GM23338 (cell line): ENCODE measurements around the gene FAM47E.

Experiments used
- CREB1 ChIP-seq: fragments of 250-450 bp; sonication (Bioruptor Pico); IDR thresholded peaks from 2 replicates; pipeline ENCODE4 v1.5.0; 2020; ENCODE audit warnings: low read depth, mild to moderate bottlenecking, moderate library complexity
- CTCF ChIP-seq, 2 experiments: fragments of 200-600 bp in 1 of 2; sonication (generic) in 1 of 2; conservative IDR thresholded peaks; 2 replicates each; pipeline versions ENCODE4 v1.5.1 to v1.6.1; 2016 to 2017; ENCODE audit warnings: antibody characterized with exemption in 2 of 2, low read depth in 2 of 2, mild to moderate bottlenecking in 2 of 2, moderate library complexity in 1 of 2
- ETS1 ChIP-seq: IDR thresholded peaks from 2 replicates; pipeline ENCODE4 v1.6.1; 2016; ENCODE audit warnings: antibody characterized with exemption
- EZH2 ChIP-seq: fragments of 200-600 bp; sonication (generic); IDR thresholded peaks from one replicate; pipeline ENCODE4 v1.8.0; 2017; ENCODE audit warnings: antibody characterized with exemption, mild to moderate bottlenecking, low read depth; ENCODE audit not compliant: unreplicated experiment
- EZH2phosphoT487 ChIP-seq: fragments of 200-600 bp; sonication (generic); IDR thresholded peaks from one replicate; pipeline ENCODE4 v1.8.1; 2018; ENCODE audit warnings: antibody characterized with exemption; ENCODE audit not compliant: unreplicated experiment
- JUNB ChIP-seq: IDR thresholded peaks from one replicate; pipeline ENCODE4 v1.6.1; 2016; ENCODE audit warnings: antibody characterized with exemption; ENCODE audit not compliant: unreplicated experiment
- POLR2AphosphoS5 ChIP-seq: IDR thresholded peaks from 2 replicates; pipeline ENCODE4 v1.6.1; 2016; ENCODE audit warnings: antibody characterized with exemption, low read depth
- REST ChIP-seq: IDR thresholded peaks from one replicate; pipeline ENCODE4 v1.6.1; 2018; ENCODE audit warnings: antibody characterized with exemption; ENCODE audit not compliant: unreplicated experiment
- STAT1 ChIP-seq: IDR thresholded peaks from one replicate; pipeline ENCODE4 v1.6.1; 2016; ENCODE audit warnings: antibody characterized with exemption; ENCODE audit not compliant: unreplicated experiment
- ZNF114 ChIP-seq: fragments of 250-450 bp; sonication (Bioruptor Pico); IDR thresholded peaks from 2 replicates; pipeline ENCODE4 v1.5.0; 2020; ENCODE audit warnings: mild to moderate bottlenecking, moderate library complexity
- ZNF331 ChIP-seq: fragments of 250-450 bp; sonication (Bioruptor Pico); IDR thresholded peaks from 2 replicates; pipeline ENCODE4 v1.5.0; 2020; ENCODE audit warnings: low read depth, mild to moderate bottlenecking, moderate library complexity

- TF ChIP-seq REST (no peak), EZH2 (no peak), CTCF (conservative IDR thresholded peaks at IDR 0.05; ENCODE audit: low read depth in 2 of 2) (no peak), POLR2AphosphoS5 (no peak), ZNF331 (CRISPR knock-in tag) (no peak), CREB1 (CRISPR knock-in tag) (no peak), ETS1 (no peak), EZH2phosphoT487 (no peak), ZNF114 (CRISPR knock-in tag) (no peak), STAT1 (no peak), JUNB (no peak)
These were observed 25.1 kb upstream of the FAM47E start for GRCh38 chr4:76226418-76226817.
